Neuronal stem cell (in vitro differentiated cells): ENCODE measurements around the gene ARHGAP1.
"Not testable (repeated sequence)": the region's sequence is repeated elsewhere in the genome, so short reads cannot be mapped to it uniquely, and the experiment has no call there.

Experiments used
- DNase-seq: peaks from one replicate; pipeline ENCODE4 v3.0.0-alpha.2; 2013; ENCODE audit warnings: low spot score
- H2AFZ ChIP-seq: one replicate; pipeline ENCODE4 v1.6.1; 2013; ENCODE audit warnings: mild to moderate bottlenecking, low read length, inconsistent platforms
- H2AK5ac ChIP-seq: 2 replicates; pipeline ENCODE4 v1.6.1; 2013; ENCODE audit warnings: low read depth, mild to moderate bottlenecking, inconsistent platforms, low read length, moderate library complexity, mixed read lengths
- H2BK120ac ChIP-seq: 2 replicates; pipeline ENCODE4 v1.6.1; 2013; ENCODE audit warnings: low read depth, mild to moderate bottlenecking, inconsistent platforms, low read length, moderate library complexity, mixed read lengths
- H2BK12ac ChIP-seq: one replicate; pipeline ENCODE4 v1.6.1; 2013; ENCODE audit warnings: low read length, inconsistent platforms
- H2BK15ac ChIP-seq: 2 replicates; pipeline ENCODE4 v1.6.1; 2013; ENCODE audit warnings: mild to moderate bottlenecking, low read length, inconsistent platforms, mixed read lengths
- H2BK5ac ChIP-seq: one replicate; pipeline ENCODE4 v1.6.1; 2013; ENCODE audit warnings: inconsistent platforms, mild to moderate bottlenecking, low read length, moderate library complexity
- H3K14ac ChIP-seq: one replicate; pipeline ENCODE4 v1.6.1; 2013; ENCODE audit warnings: low read length, inconsistent platforms
- H3K18ac ChIP-seq: 2 replicates; pipeline ENCODE4 v1.6.1; 2013; ENCODE audit warnings: low read length, inconsistent platforms
- H3K23ac ChIP-seq: 2 replicates; pipeline ENCODE4 v1.6.1; 2013; ENCODE audit warnings: low read depth, mild to moderate bottlenecking, mixed read lengths, low read length, inconsistent platforms; ENCODE audit not compliant: poor library complexity
- H3K27ac ChIP-seq: replicated peaks from 3 replicates; pipeline ENCODE4 v1.5.1; 2013; ENCODE audit warnings: low read length, inconsistent platforms
- H3K27me3 ChIP-seq, 3 experiments: 2 replicates each; pipeline ENCODE4 v1.6.1; 2013; ENCODE audit warnings: low read length in 3 of 3, mild to moderate bottlenecking in 2 of 3, inconsistent platforms in 1 of 3, low read depth in 1 of 3, mixed read lengths in 1 of 3, moderate library complexity in 1 of 3; ENCODE audit not compliant: control insufficient read depth in 3 of 3, insufficient read depth in 3 of 3
- H3K36me3 ChIP-seq, 2 donors: replicated peaks in 1 of 2; 2 replicates each; pipeline ENCODE4 v1.6.1; 2013; ENCODE audit warnings: low read length in 2 of 2; ENCODE audit not compliant: control insufficient read depth in 2 of 2, insufficient read depth in 2 of 2
- H3K4ac ChIP-seq: 2 replicates; pipeline ENCODE4 v1.6.1; 2013; ENCODE audit warnings: inconsistent platforms, mild to moderate bottlenecking, low read length, moderate library complexity
- H3K4me1 ChIP-seq, 2 donors: 1 replicate in 1 of 2; 2 replicates in 1 of 2; pipeline ENCODE4 v1.6.1; 2013; ENCODE audit warnings: low read length in 2 of 2, low read depth in 1 of 2; ENCODE audit not compliant: control insufficient read depth in 2 of 2, insufficient read depth in 1 of 2
- H3K4me2 ChIP-seq: one replicate; pipeline ENCODE4 v1.6.1; 2013; ENCODE audit warnings: mild to moderate bottlenecking, low read length, inconsistent platforms; ENCODE audit not compliant: insufficient read depth, poor library complexity, severe bottlenecking
- H3K4me3 ChIP-seq, 2 donors: 2 replicates each; pipeline ENCODE4 v1.5.1; 2013; ENCODE audit warnings: low read length in 2 of 2, mild to moderate bottlenecking in 2 of 2, inconsistent platforms in 1 of 2, moderate library complexity in 1 of 2
- H3K79me1 ChIP-seq: one replicate; pipeline ENCODE4 v1.6.1; 2013; ENCODE audit warnings: low read depth, mild to moderate bottlenecking, inconsistent platforms, low read length, moderate library complexity
- H3K9ac ChIP-seq: one replicate; pipeline ENCODE4 v1.6.1; 2013; ENCODE audit warnings: mild to moderate bottlenecking, low read depth, low read length, inconsistent platforms; ENCODE audit not compliant: poor library complexity
- H3K9me3 ChIP-seq, 2 donors: replicated peaks in 1 of 2; 2 replicates each; pipeline versions ENCODE3 to v1.6.1; 2013; ENCODE audit warnings: low read length in 2 of 2, mild to moderate bottlenecking in 2 of 2, inconsistent platforms in 1 of 2, low read depth in 1 of 2, mixed read lengths in 1 of 2, moderate library complexity in 1 of 2; ENCODE audit not compliant: control insufficient read depth in 2 of 2, insufficient read depth in 1 of 2
- H4K8ac ChIP-seq: one replicate; pipeline ENCODE4 v1.6.1; 2013; ENCODE audit warnings: low read depth, mild to moderate bottlenecking, inconsistent platforms, low read length, moderate library complexity
- H4K91ac ChIP-seq: one replicate; pipeline ENCODE4 v1.6.1; 2013; ENCODE audit warnings: low read length, low read depth, mild to moderate bottlenecking, inconsistent platforms; ENCODE audit not compliant: poor library complexity
- WGBS, 2 donors: extraction: QIAGEN DNeasy Blood & Tissue Kit; methylation state at CpG; one replicate each; pipeline ENCODE4 v1.1.7; 2013; ENCODE audit warnings: missing lambda C conversion rate in 2 of 2, mixed read lengths in 1 of 2; ENCODE audit not compliant: insufficient read length in 2 of 2, insufficient replicate concordance in 1 of 2; ENCODE audit errors: extremely low coverage in 2 of 2; 5-methylcytosine and 5-hydroxymethylcytosine counted together

The ARHGAP1 gene

GRCh38 chr11:46710821-46711269 lies 10.4 kb upstream of the ARHGAP1 start:
- no CpG with 5 or more reads among the region's 10 CpGs for WGBS, 2 donors
- Histone ChIP-seq H3K9me3 (peaks cover 0 to 2% of the 10 kb centered on the region in 2 donors), H4K8ac (no peak overlapping the region), H2BK5ac (no peak overlapping the region), H3K27ac (no peak overlapping the region), H2BK12ac (no peak overlapping the region), H3K4me3 (no peak overlapping the region), H3K4me1 (no peaks in the 10 kb centered on the region), H2AFZ (peak overlapping the region; percentile 41), H2AK5ac (no peak overlapping the region), H3K79me1 (no peaks in the 10 kb centered on the region), H4K91ac (no peak overlapping the region), H3K14ac (no peak overlapping the region), H3K9ac (no peak overlapping the region), H3K4ac (no peak overlapping the region), H2BK15ac (no peak overlapping the region), H3K36me3 (peaks cover 7 to 18% of the 10 kb centered on the region in 2 donors), H3K23ac (no peak overlapping the region), H2BK120ac (no peak overlapping the region), H3K18ac (no peak overlapping the region), H3K27me3 (no peaks in the 10 kb centered on the region), H3K4me2 (no peak overlapping the region)
- DNase-seq: no peak

GRCh38 chr11:46709351-46709750 lies 8.9 kb upstream of the ARHGAP1 start:
- not testable (repeated sequence) for DNase-seq, H2BK120ac ChIP-seq, H3K23ac ChIP-seq, H2AK5ac ChIP-seq, H4K91ac ChIP-seq, H3K27ac ChIP-seq, H3K14ac ChIP-seq, H3K18ac ChIP-seq, H4K8ac ChIP-seq, H3K9ac ChIP-seq, H3K27me3 ChIP-seq, H3K4ac ChIP-seq, H3K4me3 ChIP-seq, H3K9me3 ChIP-seq, H3K4me1 ChIP-seq, H3K79me1 ChIP-seq, H3K4me2 ChIP-seq, H2BK5ac ChIP-seq, H2BK15ac ChIP-seq, H2AFZ ChIP-seq, H2BK12ac ChIP-seq
- WGBS, 2 donors: no CpG with 5 or more reads among the region's 9 CpGs
- H3K36me3 ChIP-seq: peaks cover 20 to 33% of the 10 kb centered on the region in 2 donors

GRCh38 chr11:46706886-46707285 lies 6.5 kb upstream of the ARHGAP1 start:
- WGBS, 2 donors: no CpG with 5 or more reads among the region's 7 CpGs
- H3K4me2 ChIP-seq: no peak overlapping the region
- no peak overlapping the region for H3K23ac ChIP-seq
- H4K91ac ChIP-seq: no peak overlapping the region
- no peak overlapping the region for H3K14ac ChIP-seq
- DNase-seq: no peak
- H2BK15ac ChIP-seq: no peak overlapping the region
- H2BK120ac ChIP-seq: no peak overlapping the region
- no peak overlapping the region for H2BK5ac ChIP-seq
- H3K9me3 ChIP-seq: no peaks in the 10 kb centered on the region
- no peak overlapping the region for H3K4me3 ChIP-seq
- H2AK5ac ChIP-seq: no peak overlapping the region
- H3K79me1 ChIP-seq: no peaks in the 10 kb centered on the region
- H3K18ac ChIP-seq: no peak overlapping the region
- H4K8ac ChIP-seq: no peak overlapping the region
- H2AFZ ChIP-seq: no peak overlapping the region
- H3K9ac ChIP-seq: peak overlapping the region; percentile 57
- peaks cover 0 to under 1% of the 10 kb centered on the region in 2 donors for H3K4me1 ChIP-seq
- H3K27ac ChIP-seq: no peak overlapping the region
- H3K4ac ChIP-seq: no peak overlapping the region
- H2BK12ac ChIP-seq: no peak overlapping the region
- peaks cover 34 to 55% of the 10 kb centered on the region in 2 donors for H3K36me3 ChIP-seq
- no peaks in the 10 kb centered on the region for H3K27me3 ChIP-seq

GRCh38 chr11:46705070-46705688 lies 4.8 kb upstream of the ARHGAP1 start:
- no peak overlapping the region for H4K8ac ChIP-seq
- H3K23ac ChIP-seq: no peak overlapping the region
- no peak overlapping the region for H2AK5ac ChIP-seq
- no peak overlapping the region for H4K91ac ChIP-seq
- no CpG with 5 or more reads among the region's 31 CpGs for WGBS, 2 donors
- H3K4ac ChIP-seq: no peak overlapping the region
- no peaks in the 10 kb centered on the region for H3K9me3 ChIP-seq
- peak overlapping the region; percentile 69 for H2BK5ac ChIP-seq
- no peak overlapping the region for H3K18ac ChIP-seq
- no peak overlapping the region for H2BK120ac ChIP-seq
- peaks cover 34 to 55% of the 10 kb centered on the region in 2 donors for H3K36me3 ChIP-seq
- H2AFZ ChIP-seq: no peak overlapping the region
- H3K9ac ChIP-seq: no peak overlapping the region
- no peak overlapping the region for H2BK15ac ChIP-seq
- no peak overlapping the region for H3K4me2 ChIP-seq
- no peak overlapping the region for H3K27ac ChIP-seq
- no peak overlapping the region for H2BK12ac ChIP-seq
- H3K4me3 ChIP-seq: no peak overlapping the region
- peaks cover 3 to 4% of the 10 kb centered on the region in 2 donors for H3K4me1 ChIP-seq
- peaks cover 2% of the 10 kb centered on the region for H3K79me1 ChIP-seq
- no peaks in the 10 kb centered on the region for H3K27me3 ChIP-seq
- no peak overlapping the region for H3K14ac ChIP-seq
- no peak for DNase-seq
